Mononuclear cell (primary cell): ENCODE results near the gene VKORC1L1. TPM values are rescaled to one million over a fixed set of nuclear protein-coding genes. Genes with fewer than 3 reads are reported as not detected.
"Not testable (repeated sequence)": the region's sequence is repeated elsewhere in the genome, so short reads cannot be mapped to it uniquely, and the experiment has no call there.

Experiments
- H3K27me3 ChIP-seq: 2 replicates; pipeline ENCODE4 v1.6.0; 2011; ENCODE audit warnings: low read length, control low read depth; ENCODE audit not compliant: insufficient read depth
- H3K4me1 ChIP-seq: 2 replicates; pipeline ENCODE4 v1.5.1; 2011; ENCODE audit warnings: mild to moderate bottlenecking, low read length, control low read depth; ENCODE audit not compliant: insufficient read depth
- H3K4me3 ChIP-seq: 2 replicates; pipeline ENCODE4 v1.5.1; 2011; ENCODE audit warnings: mild to moderate bottlenecking, low read length, moderate library complexity
- H3K9me3 ChIP-seq: 2 replicates; pipeline ENCODE4 v1.5.1; 2011; ENCODE audit warnings: low read depth, mild to moderate bottlenecking, control low read depth, low read length
- total RNA-seq: library from RNA; depleted of rRNA; stranded (reverse); fragments of >200 nt; gene quantifications from one replicate; pipeline ENCODE4 v1.2.3, GENCODE V29; 2012

The VKORC1L1 gene
- total RNA-seq: 1.8 TPM

DNA sequence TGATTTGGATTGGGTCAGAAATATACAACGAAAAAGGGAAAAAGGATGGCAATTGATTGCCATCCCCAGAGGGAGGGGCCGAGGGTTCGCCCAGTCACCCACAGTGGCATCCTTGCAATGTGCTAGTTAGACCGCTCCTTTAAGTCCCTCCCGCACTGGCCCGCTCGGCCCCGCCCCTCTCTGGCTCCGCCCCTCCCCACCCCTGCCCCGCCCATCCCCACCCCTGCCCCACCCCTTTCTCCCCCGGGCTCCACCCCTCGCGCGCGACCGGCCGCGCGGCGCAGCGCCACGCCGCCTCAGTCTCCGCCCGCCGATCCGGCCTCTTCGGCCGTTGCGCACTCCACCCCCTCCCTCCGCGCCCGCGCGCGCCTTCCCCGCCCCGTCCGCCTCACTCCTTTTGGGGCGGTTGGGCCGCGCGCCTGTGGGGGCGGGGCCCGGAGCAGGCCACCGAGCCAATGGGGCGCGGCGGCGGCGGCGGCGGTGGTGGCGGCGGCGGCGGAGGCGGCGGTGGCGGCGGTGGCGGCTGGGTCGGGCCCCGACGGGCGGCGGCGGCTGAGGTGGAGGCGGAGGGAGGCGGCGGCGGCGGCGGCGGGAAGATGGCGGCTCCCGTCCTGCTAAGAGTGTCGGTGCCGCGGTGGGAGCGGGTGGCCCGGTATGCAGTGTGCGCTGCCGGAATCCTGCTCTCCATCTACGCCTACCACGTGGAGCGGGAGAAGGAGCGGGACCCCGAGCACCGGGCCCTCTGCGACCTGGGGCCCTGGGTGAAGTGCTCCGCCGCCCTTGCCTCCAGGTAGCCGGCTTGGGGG, at the start of gene VKORC1L1:
Gene VKORC1L1 (plus strand): TSS at position 299 of the 806 bp plus-strand sequence. CDS start 298 bp downstream, at position 597.
- peak within 1 kb of the TSS; percentile 55 for H3K4me3 ChIP-seq
- no peaks in the 10 kb centered on the region for H3K9me3 ChIP-seq
- peaks cover 21% of the 10 kb centered on the region for H3K4me1 ChIP-seq
- no peaks in the 10 kb centered on the region for H3K27me3 ChIP-seq

DNA sequence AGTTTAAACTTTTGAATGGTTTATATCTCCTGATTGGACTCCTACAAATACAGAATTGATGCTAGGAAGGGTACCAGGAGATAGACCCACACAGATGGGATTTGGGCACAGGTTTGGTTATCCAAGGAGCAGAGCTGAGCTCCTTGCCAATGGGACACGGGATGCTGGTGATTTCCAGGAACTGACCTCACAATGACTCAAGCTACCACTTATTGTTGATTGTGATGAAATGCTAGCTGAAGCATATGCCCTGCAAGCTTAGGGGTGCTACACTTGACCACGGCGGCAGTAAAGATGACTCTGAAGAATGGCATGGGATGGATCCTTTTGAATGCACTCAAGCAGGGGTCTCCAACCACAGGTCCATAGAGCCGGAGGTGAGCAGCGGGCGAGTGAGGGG, 45.5 kb upstream of the VKORC1L1 start:
- no peaks in the 10 kb centered on the region for H3K27me3 ChIP-seq
- no peak overlapping the region for H3K4me3 ChIP-seq
- no peaks in the 10 kb centered on the region for H3K9me3 ChIP-seq
- no peaks in the 10 kb centered on the region for H3K4me1 ChIP-seq

GRCh38 chr7:65832281-65832680, 40.6 kb upstream of the VKORC1L1 start:
- H3K27me3 ChIP-seq: no peaks in the 10 kb centered on the region
- no peak overlapping the region for H3K4me3 ChIP-seq

DNA sequence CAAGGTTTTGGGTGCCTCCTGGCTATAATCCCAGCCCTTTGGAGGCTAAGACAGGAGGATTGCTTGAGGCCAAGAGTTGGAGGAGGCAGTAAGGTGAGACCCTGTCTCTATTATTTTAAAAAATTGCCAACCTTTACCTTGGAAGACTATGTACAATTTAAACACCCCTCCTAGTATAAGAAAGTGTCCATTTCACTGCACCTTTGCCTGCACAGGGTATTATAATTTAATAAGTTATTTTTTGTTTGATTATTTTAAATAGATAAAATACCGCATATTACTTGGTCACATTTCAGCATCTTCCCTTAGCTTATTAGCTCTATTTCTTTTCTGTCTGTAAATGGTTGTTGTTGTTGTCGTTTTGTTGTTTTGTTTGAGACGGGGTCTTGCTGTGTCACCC, 36.2 kb upstream of the VKORC1L1 start:
- not testable (repeated sequence) for H3K4me3 ChIP-seq

More at GRCh38 chr7:65832281-65832680, 40.6 kb upstream of the VKORC1L1 start:
- Histone ChIP-seq H3K9me3 (no peaks in the 10 kb centered on the region), H3K4me1 (no peaks in the 10 kb centered on the region)

GRCh38 chr7:65837541-65837956, 35.3 kb upstream of the VKORC1L1 start:
- not testable (repeated sequence) for H3K9me3 ChIP-seq, H3K27me3 ChIP-seq

More for the DNA sequence above, 36.2 kb upstream of the VKORC1L1 start:
- H3K9me3 ChIP-seq, H3K27me3 ChIP-seq, H3K4me1 ChIP-seq: not testable (repeated sequence)

DNA sequence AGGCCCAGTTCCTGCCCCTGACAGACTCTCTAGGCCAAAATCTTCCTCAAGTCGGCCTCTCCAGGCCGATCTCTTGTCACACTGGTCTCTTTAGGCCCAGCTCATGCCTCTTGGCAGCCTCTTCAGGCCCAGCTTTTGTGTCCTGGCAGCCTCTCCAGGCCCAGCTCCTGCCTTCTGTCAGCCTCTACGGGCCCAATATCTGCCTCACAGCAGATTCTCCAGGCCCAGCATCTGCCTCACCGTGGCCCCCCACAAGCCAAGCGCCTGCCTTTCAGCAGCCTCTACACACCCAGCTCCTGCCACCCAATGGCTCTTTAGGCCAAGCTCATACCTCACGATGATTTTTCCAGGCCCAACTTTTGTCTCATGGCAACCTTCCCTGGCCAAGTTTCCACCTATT, 33.0 kb upstream of the VKORC1L1 start:
- no peaks in the 10 kb centered on the region for H3K27me3 ChIP-seq
- H3K4me1 ChIP-seq: no peaks in the 10 kb centered on the region
- H3K4me3 ChIP-seq: no peak overlapping the region
- H3K9me3 ChIP-seq: no peaks in the 10 kb centered on the region

More at GRCh38 chr7:65837541-65837956, 35.3 kb upstream of the VKORC1L1 start:
- not testable (repeated sequence) for H3K4me3 ChIP-seq, H3K4me1 ChIP-seq

GRCh38 chr7:65840446-65840845, 32.4 kb upstream of the VKORC1L1 start:
- H3K4me1 ChIP-seq: no peaks in the 10 kb centered on the region
- H3K9me3 ChIP-seq: no peaks in the 10 kb centered on the region
- H3K4me3 ChIP-seq: no peak overlapping the region
- no peaks in the 10 kb centered on the region for H3K27me3 ChIP-seq

GRCh38 chr7:65843616-65844015, 29.3 kb upstream of the VKORC1L1 start:
- not testable (repeated sequence) for H3K4me1 ChIP-seq, H3K9me3 ChIP-seq, H3K27me3 ChIP-seq, H3K4me3 ChIP-seq

DNA sequence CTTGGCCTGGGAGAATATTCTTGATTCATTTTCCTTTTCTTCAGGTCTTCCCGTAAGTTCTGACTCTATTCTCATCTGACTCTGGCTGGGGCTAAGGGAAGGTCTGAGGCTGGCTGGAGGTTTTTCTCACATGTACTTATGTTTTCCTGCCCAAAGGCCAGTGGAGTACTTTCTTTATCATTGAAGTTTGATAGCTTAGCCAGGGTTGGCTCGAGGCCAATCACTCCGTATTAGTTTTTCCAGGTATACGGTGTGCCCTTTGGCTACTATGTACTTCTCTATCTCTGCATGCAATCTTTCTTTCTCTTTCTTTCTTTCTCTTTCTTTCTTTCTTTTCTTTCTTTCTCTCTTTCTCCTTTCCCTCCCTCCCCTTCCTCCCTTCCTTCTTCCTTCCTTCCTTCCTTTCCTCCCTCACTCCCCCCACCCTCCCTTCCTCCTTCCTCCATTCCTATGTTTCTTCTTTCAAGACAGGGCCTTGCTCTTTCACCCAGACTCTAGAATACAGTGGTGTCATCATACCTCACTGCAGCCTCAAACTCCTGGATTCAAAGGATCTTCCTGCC, 26.8 kb upstream of the VKORC1L1 start:
- H3K27me3 ChIP-seq: no peaks in the 10 kb centered on the region
- H3K9me3 ChIP-seq: no peaks in the 10 kb centered on the region
- H3K4me1 ChIP-seq: no peaks in the 10 kb centered on the region
- H3K4me3 ChIP-seq: no peak overlapping the region

GRCh38 chr7:65853426-65853825, 19.4 kb upstream of the VKORC1L1 start:
- not testable (repeated sequence) for H3K27me3 ChIP-seq, H3K4me1 ChIP-seq, H3K9me3 ChIP-seq, H3K4me3 ChIP-seq

- H3K9me3 ChIP-seq, H3K27me3 ChIP-seq, H3K4me1 ChIP-seq, H3K4me3 ChIP-seq: not testable (repeated sequence)
These were observed 19.0 kb upstream of the VKORC1L1 start for GRCh38 chr7:65853892-65854291.

DNA sequence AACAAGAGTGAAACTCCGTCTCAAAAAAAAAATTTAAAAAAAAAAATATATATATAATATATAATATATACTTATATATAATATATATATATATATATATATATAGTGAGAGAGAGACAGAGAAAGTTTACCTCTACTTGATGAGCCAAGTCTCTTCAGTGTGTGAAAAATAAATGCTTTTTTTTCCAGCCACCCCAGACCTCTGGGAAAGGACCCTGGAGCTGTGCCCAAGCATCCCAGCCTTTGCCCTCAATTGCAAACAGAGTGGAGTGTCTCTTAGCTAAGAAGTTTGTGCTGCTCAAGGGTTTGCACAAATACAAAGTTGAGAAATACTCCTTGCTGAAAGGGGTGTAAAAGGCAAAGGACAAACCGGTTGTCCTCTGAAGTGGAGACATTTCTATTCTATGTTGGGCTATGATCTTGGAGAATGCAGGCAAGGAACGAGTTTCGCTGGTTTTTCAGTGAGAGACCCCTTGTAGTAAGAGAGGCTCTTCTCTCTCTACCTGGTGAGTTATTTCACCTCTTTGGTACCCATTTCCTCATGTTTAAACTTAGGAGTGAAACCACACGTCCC, 15.5 kb upstream of the VKORC1L1 start:
- H3K9me3 ChIP-seq, H3K4me1 ChIP-seq, H3K4me3 ChIP-seq, H3K27me3 ChIP-seq: not testable (repeated sequence)

GRCh38 chr7:65858660-65859059, 14.2 kb upstream of the VKORC1L1 start:
- not testable (repeated sequence) for H3K4me1 ChIP-seq, H3K27me3 ChIP-seq, H3K9me3 ChIP-seq, H3K4me3 ChIP-seq

- not testable (repeated sequence) for H3K4me1 ChIP-seq, H3K9me3 ChIP-seq, H3K4me3 ChIP-seq, H3K27me3 ChIP-seq
These were observed 6.6 kb upstream of the VKORC1L1 start for GRCh38 chr7:65866244-65866643.

GRCh38 chr7:65867681-65868080, 5.2 kb upstream of the VKORC1L1 start:
- not testable (repeated sequence) for H3K27me3 ChIP-seq, H3K4me3 ChIP-seq, H3K9me3 ChIP-seq, H3K4me1 ChIP-seq

DNA sequence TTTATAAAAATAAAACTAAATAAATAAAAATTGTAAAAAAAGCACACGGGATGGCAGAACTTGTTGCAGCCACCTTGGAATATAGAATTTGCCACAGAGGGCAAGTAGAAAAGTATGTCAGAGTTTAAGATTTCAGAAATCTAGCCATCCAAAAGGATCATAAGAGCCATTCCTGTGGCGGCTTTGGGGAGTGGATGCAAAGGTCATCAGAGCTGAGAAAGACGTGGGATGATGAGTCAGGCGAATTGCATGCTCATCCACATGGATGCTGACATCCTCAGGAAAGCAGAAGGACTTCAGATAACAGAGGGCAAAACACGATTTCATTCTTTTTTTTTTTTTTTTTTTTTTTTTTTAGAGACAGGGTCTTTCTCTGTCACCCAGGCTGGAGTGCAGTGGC, 3.6 kb upstream of the VKORC1L1 start:
- not testable (repeated sequence) for H3K4me3 ChIP-seq, H3K27me3 ChIP-seq, H3K9me3 ChIP-seq
- peaks cover 15% of the 10 kb centered on the region for H3K4me1 ChIP-seq
